HEK293 (cell line): ENCODE data around the gene NFKBIZ.

Experiments
- GFI1B ChIP-seq: fragments of 450-650 bp; formaldehyde crosslinking; IDR thresholded peaks from 2 replicates; pipeline ENCODE4 v1.5.1; 2016; ENCODE audit warnings: missing biosample characterization, missing genetic modification characterization
- HOXD13 ChIP-seq: sonication (generic); formaldehyde crosslinking; IDR thresholded peaks from 2 replicates; pipeline ENCODE4 v1.8.0; 2022; ENCODE audit warnings: missing genetic modification reagents, borderline replicate concordance
- KLF8 ChIP-seq: fragments of 450-650 bp; formaldehyde crosslinking; IDR thresholded peaks from 2 replicates; pipeline ENCODE4 v1.5.1; 2016; ENCODE audit warnings: missing biosample characterization, missing genetic modification characterization
- MEIS1 ChIP-seq: sonication (generic); formaldehyde crosslinking; IDR thresholded peaks from 2 replicates; pipeline ENCODE4 v1.8.1; 2022; ENCODE audit warnings: missing genetic modification reagents, mild to moderate bottlenecking, borderline replicate concordance
- OSR2 ChIP-seq: fragments of 450-650 bp; formaldehyde crosslinking; IDR thresholded peaks from 2 replicates; pipeline ENCODE4 v1.5.1; 2016; ENCODE audit warnings: missing biosample characterization, missing genetic modification characterization
- PRDM1 ChIP-seq: fragments of 450-650 bp; formaldehyde crosslinking; IDR thresholded peaks from 2 replicates; pipeline ENCODE4; 2016; ENCODE audit warnings: missing biosample characterization, missing genetic modification characterization
- YY1 ChIP-seq: fragments of 450-650 bp; formaldehyde crosslinking; IDR thresholded peaks from 2 replicates; pipeline ENCODE4 v1.5.1; 2018; ENCODE audit warnings: missing biosample characterization, missing genetic modification characterization
- ZBTB17 ChIP-seq: fragments of 450-650 bp; formaldehyde crosslinking; IDR thresholded peaks from 2 replicates; pipeline ENCODE4 v1.5.1; 2016; ENCODE audit warnings: missing biosample characterization, missing genetic modification characterization
- ZBTB20 ChIP-seq: fragments of 450-650 bp; formaldehyde crosslinking; IDR thresholded peaks from 2 replicates; pipeline ENCODE4 v1.5.1; 2016; ENCODE audit warnings: missing biosample characterization, missing genetic modification characterization
- ZBTB21 ChIP-seq: fragments of 450-650 bp; formaldehyde crosslinking; IDR thresholded peaks from 2 replicates; pipeline ENCODE4 v1.5.1; 2017; ENCODE audit warnings: missing biosample characterization, missing genetic modification characterization
- ZBTB6 ChIP-seq: fragments of 450-650 bp; formaldehyde crosslinking; IDR thresholded peaks from 2 replicates; pipeline ENCODE4 v1.5.1; 2017; ENCODE audit warnings: missing biosample characterization, missing genetic modification characterization
- ZFP37 ChIP-seq: fragments of 450-650 bp; formaldehyde crosslinking; IDR thresholded peaks from 2 replicates; pipeline ENCODE4 v1.5.1; 2016; ENCODE audit warnings: missing biosample characterization, missing genetic modification characterization
- ZIC2 ChIP-seq: fragments of 450-650 bp; formaldehyde crosslinking; IDR thresholded peaks from 2 replicates; pipeline ENCODE4 v1.5.1; 2016; ENCODE audit warnings: missing biosample characterization, missing genetic modification characterization
- ZNF112 ChIP-seq: fragments of 450-650 bp; formaldehyde crosslinking; IDR thresholded peaks from 2 replicates; pipeline ENCODE4 v1.5.0; 2017; ENCODE audit warnings: missing biosample characterization, missing genetic modification characterization
- ZNF174 ChIP-seq: fragments of 450-650 bp; formaldehyde crosslinking; IDR thresholded peaks from 2 replicates; pipeline ENCODE4 v1.5.0; 2017; ENCODE audit warnings: missing biosample characterization, mild to moderate bottlenecking, missing genetic modification characterization
- ZNF184 ChIP-seq: fragments of 450-650 bp; IDR thresholded peaks from 2 replicates; pipeline ENCODE4 v1.5.1; 2018; ENCODE audit warnings: missing biosample characterization, mild to moderate bottlenecking, missing genetic modification characterization
- ZNF214 ChIP-seq: fragments of 450-650 bp; formaldehyde crosslinking; IDR thresholded peaks from 2 replicates; pipeline ENCODE4 v1.5.1; 2017; ENCODE audit warnings: missing biosample characterization, mild to moderate bottlenecking, missing genetic modification characterization, borderline replicate concordance
- ZNF324 ChIP-seq: fragments of 450-650 bp; formaldehyde crosslinking; IDR thresholded peaks from 2 replicates; pipeline ENCODE4 v1.5.1; 2016; ENCODE audit warnings: missing biosample characterization, missing genetic modification characterization
- ZNF341 ChIP-seq: fragments of 450-650 bp; formaldehyde crosslinking; IDR thresholded peaks from 2 replicates; pipeline ENCODE4; 2016; ENCODE audit warnings: low read depth, missing biosample characterization, missing genetic modification characterization
- ZNF391 ChIP-seq: fragments of 450-650 bp; formaldehyde crosslinking; IDR thresholded peaks from 2 replicates; pipeline ENCODE4 v1.5.1; 2016; ENCODE audit warnings: low read depth, missing biosample characterization, missing genetic modification characterization, borderline replicate concordance
- ZNF426 ChIP-seq: fragments of 450-650 bp; formaldehyde crosslinking; IDR thresholded peaks from 2 replicates; pipeline ENCODE4 v1.5.1; 2017; ENCODE audit warnings: missing biosample characterization, missing genetic modification characterization, mild to moderate bottlenecking, inconsistent platforms, moderate library complexity
- ZNF518A ChIP-seq: fragments of 450-650 bp; formaldehyde crosslinking; conservative IDR thresholded peaks from 2 replicates; pipeline ENCODE4 v1.5.1; 2016; ENCODE audit warnings: low read depth, missing biosample characterization, missing genetic modification characterization
- ZNF610 ChIP-seq: fragments of 450-650 bp; formaldehyde crosslinking; IDR thresholded peaks from 2 replicates; pipeline ENCODE4 v1.5.1; 2016; ENCODE audit warnings: missing biosample characterization, missing genetic modification characterization, borderline replicate concordance
- ZNF654 ChIP-seq: fragments of 450-650 bp; formaldehyde crosslinking; IDR thresholded peaks from 2 replicates; pipeline ENCODE4 v1.5.1; 2016; ENCODE audit warnings: low read depth, missing biosample characterization, missing genetic modification characterization
- ZNF707 ChIP-seq: fragments of 450-650 bp; formaldehyde crosslinking; IDR thresholded peaks from 2 replicates; pipeline ENCODE4 v1.5.1; 2016; ENCODE audit warnings: missing biosample characterization, missing genetic modification characterization
- ZSCAN23 ChIP-seq: fragments of 450-650 bp; formaldehyde crosslinking; IDR thresholded peaks from 2 replicates; pipeline ENCODE4 v1.5.1; 2016; ENCODE audit warnings: missing biosample characterization, missing genetic modification characterization
- ZXDB ChIP-seq: fragments of 450-650 bp; formaldehyde crosslinking; IDR thresholded peaks from 2 replicates; pipeline ENCODE4 v1.5.1; 2016; ENCODE audit warnings: missing biosample characterization, missing genetic modification characterization
- TF ChIP-seq, protein P1 (sequence below): fragments of 450-650 bp; formaldehyde crosslinking; IDR thresholded peaks from 2 replicates; pipeline ENCODE4 v1.5.1; 2016; ENCODE audit warnings: missing biosample characterization, missing genetic modification characterization
- TF ChIP-seq, protein P2 (sequence below): fragments of 450-650 bp; formaldehyde crosslinking; IDR thresholded peaks from 2 replicates; pipeline ENCODE4 v1.5.1; 2016; ENCODE audit warnings: missing biosample characterization, missing genetic modification characterization
- TF ChIP-seq, protein P3 (sequence below): fragments of 450-650 bp; formaldehyde crosslinking; IDR thresholded peaks from 2 replicates; pipeline ENCODE4 v1.5.1; 2016; ENCODE audit warnings: missing biosample characterization, missing genetic modification characterization

NFKBIZ gene

DNA sequence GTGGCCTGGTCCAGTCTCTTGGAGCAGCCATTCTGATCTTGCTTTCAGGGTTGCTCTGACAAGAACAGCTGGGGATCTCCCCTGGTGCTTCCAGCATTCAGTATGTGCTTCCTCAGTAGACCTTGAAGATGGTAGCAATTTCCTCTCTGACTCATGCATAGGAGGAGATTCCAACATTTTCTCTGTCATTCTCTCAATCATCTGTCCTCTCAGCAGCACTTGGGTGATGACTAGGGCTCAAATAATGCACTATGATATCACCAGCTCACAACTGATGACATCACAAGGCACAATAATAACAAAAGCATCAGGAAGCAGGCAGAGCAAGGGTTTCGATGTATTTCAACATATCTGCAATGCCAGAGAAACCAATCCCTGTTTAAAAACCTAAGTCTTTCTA is 52.7 kb downstream of the NFKBIZ start (continued):
- no peak for TF ChIP-seq ZBTB17 (tag by site-specific recombination)
- TF ChIP-seq ZNF214 (tag by site-specific recombination), result no peak
- TF ChIP-seq ZNF707 (tag by site-specific recombination), result no peak
- TF ChIP-seq ZBTB20 (tag by site-specific recombination), result no peak
- no peak for TF ChIP-seq GFI1B (tag by site-specific recombination)
- TF ChIP-seq ZNF341 (tag by site-specific recombination), result no peak
- no peak for TF ChIP-seq ZNF426 (tag by site-specific recombination)
- no peak for TF ChIP-seq ZXDB (tag by site-specific recombination)
- no peak for TF ChIP-seq ZNF112 (tag by site-specific recombination)
- no peak for TF ChIP-seq ZNF174 (tag by site-specific recombination)
- TF ChIP-seq, protein P1, sequence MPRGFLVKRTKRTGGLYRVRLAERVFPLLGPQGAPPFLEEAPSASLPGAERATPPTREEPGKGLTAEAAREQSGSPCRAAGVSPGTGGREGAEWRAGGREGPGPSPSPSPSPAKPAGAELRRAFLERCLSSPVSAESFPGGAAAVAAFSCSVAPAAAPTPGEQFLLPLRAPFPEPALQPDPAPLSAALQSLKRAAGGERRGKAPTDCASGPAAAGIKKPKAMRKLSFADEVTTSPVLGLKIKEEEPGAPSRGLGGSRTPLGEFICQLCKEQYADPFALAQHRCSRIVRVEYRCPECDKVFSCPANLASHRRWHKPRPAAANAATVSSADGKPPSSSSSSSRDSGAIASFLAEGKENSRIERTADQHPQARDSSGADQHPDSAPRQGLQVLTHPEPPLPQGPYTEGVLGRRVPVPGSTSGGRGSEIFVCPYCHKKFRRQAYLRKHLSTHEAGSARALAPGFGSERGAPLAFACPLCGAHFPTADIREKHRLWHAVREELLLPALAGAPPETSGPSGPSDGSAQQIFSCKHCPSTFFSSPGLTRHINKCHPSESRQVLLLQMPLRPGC, result peak; percentile 72
- TF ChIP-seq MEIS1, result no peak
- TF ChIP-seq, protein P2, sequence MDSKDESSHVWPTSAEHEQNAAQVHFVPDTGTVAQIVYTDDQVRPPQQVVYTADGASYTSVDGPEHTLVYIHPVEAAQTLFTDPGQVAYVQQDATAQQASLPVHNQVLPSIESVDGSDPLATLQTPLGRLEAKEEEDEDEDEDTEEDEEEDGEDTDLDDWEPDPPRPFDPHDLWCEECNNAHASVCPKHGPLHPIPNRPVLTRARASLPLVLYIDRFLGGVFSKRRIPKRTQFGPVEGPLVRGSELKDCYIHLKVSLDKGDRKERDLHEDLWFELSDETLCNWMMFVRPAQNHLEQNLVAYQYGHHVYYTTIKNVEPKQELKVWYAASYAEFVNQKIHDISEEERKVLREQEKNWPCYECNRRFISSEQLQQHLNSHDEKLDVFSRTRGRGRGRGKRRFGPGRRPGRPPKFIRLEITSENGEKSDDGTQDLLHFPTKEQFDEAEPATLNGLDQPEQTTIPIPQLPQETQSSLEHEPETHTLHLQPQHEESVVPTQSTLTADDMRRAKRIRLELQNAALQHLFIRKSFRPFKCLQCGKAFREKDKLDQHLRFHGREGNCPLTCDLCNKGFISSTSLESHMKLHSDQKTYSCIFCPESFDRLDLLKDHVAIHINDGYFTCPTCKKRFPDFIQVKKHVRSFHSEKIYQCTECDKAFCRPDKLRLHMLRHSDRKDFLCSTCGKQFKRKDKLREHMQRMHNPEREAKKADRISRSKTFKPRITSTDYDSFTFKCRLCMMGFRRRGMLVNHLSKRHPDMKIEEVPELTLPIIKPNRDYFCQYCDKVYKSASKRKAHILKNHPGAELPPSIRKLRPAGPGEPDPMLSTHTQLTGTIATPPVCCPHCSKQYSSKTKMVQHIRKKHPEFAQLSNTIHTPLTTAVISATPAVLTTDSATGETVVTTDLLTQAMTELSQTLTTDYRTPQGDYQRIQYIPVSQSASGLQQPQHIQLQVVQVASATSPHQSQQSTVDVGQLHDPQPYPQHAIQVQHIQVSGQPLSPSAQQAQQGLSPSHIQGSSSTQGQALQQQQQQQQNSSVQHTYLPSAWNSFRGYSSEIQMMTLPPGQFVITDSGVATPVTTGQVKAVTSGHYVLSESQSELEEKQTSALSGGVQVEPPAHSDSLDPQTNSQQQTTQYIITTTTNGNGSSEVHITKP (tag by site-specific recombination), result peak; percentile 25; the same call in 1 of the 2 replicates
- no peak for TF ChIP-seq ZNF518A (tag by site-specific recombination)
- peak; percentile 50; the same call in 1 of the 2 replicates for TF ChIP-seq ZNF184 (tag by site-specific recombination)
- TF ChIP-seq ZNF654, result 0 out of 2 replicates have a peak, but pooled peaks have one; percentile 4
- TF ChIP-seq, protein P3, sequence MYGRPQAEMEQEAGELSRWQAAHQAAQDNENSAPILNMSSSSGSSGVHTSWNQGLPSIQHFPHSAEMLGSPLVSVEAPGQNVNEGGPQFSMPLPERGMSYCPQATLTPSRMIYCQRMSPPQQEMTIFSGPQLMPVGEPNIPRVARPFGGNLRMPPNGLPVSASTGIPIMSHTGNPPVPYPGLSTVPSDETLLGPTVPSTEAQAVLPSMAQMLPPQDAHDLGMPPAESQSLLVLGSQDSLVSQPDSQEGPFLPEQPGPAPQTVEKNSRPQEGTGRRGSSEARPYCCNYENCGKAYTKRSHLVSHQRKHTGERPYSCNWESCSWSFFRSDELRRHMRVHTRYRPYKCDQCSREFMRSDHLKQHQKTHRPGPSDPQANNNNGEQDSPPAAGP (tag by site-specific recombination), result no peak
- TF ChIP-seq ZNF610 (tag by site-specific recombination), result no peak
- TF ChIP-seq ZNF324 (tag by site-specific recombination), result peak; percentile 61; the same call in 1 of the 2 replicates
- no peak for TF ChIP-seq YY1 (tag by site-specific recombination)
- TF ChIP-seq ZSCAN23 (tag by site-specific recombination), result no peak
- no peak for TF ChIP-seq PRDM1 (tag by site-specific recombination)
- TF ChIP-seq KLF8, result peak; percentile 18; the same call in 1 of the 2 replicates
- no peak for TF ChIP-seq ZNF391 (tag by site-specific recombination)
- TF ChIP-seq ZFP37, result 0 out of 2 replicates have a peak, but pooled peaks have one; percentile 40
- TF ChIP-seq ZBTB6 (tag by site-specific recombination), result peak; percentile 31; the same call in 1 of the 2 replicates
- peak; percentile 93 for TF ChIP-seq OSR2
- no peak for TF ChIP-seq HOXD13 (CRISPR knock-in tag)
- no peak for TF ChIP-seq ZIC2 (tag by site-specific recombination)
- TF ChIP-seq ZBTB21 (tag by site-specific recombination), result peak; percentile 97
